Body of pancreas (tissue), 4 donors: ENCODE data around the gene NBPF26. TPM values are rescaled to one million over a fixed set of nuclear protein-coding genes. Genes with fewer than 3 reads are reported as not detected.
A peak's percentile ranks its signal among the peaks of the same experiment; 100 is the strongest.
"Not testable (repeated sequence)": the region's sequence is repeated elsewhere in the genome, so short reads cannot be mapped to it uniquely, and the experiment has no call there.

ENCODE experiments used
- ATAC-seq: fragments of 150-250 bp; one replicate; pipeline ENCODE4 v1.9.1; 2016
- DNase-seq, 4 donors: peaks; one replicate each; pipeline ENCODE4 v3.0.0-alpha.2; 2019
- H3K27ac ChIP-seq, 4 donors: fragments of 200-600 bp; sonication (generic); 1 replicate in 3 of 4; 2 replicates in 1 of 4; pipeline versions ENCODE4 v1.5.1 to v1.6.1; 2016 to 2019; ENCODE audit warnings: mild to moderate bottlenecking in 1 of 4, mixed read lengths in 1 of 4, moderate library complexity in 1 of 4
- H3K27me3 ChIP-seq, 2 donors: fragments of 200-600 bp; sonication (generic); one replicate each; pipeline ENCODE4 v1.6.0; 2016; ENCODE audit warnings: mild to moderate bottlenecking in 1 of 2
- H3K36me3 ChIP-seq, 2 donors: fragments of 200-600 bp; sonication (generic); replicated peaks in 1 of 2; 2 replicates each; pipeline ENCODE4 v1.5.1; 2016; ENCODE audit warnings: low read depth in 2 of 2; ENCODE audit not compliant: insufficient read depth in 1 of 2
- H3K4me1 ChIP-seq: fragments of 200-600 bp; sonication (generic); one replicate; pipeline ENCODE4 v1.6.0; 2016
- H3K4me3 ChIP-seq, 2 donors: fragments of 200-600 bp; sonication (generic); 1 replicate in 1 of 2; 2 replicates in 1 of 2; pipeline ENCODE4 v1.5.1; 2016 to 2019
- H3K9me3 ChIP-seq, 3 donors: fragments of 200-600 bp; sonication (generic); 1 replicate in 2 of 3; 2 replicates in 1 of 3; pipeline ENCODE4 v1.5.1; 2016
- POLR2A ChIP-seq, 3 donors: fragments of 450-650 bp; IDR thresholded peaks; one replicate each; pipeline ENCODE4 v1.6.1; 2016; ENCODE audit warnings: antibody characterized with exemption in 3 of 3, mild to moderate bottlenecking in 2 of 3
- WGBS, 2 donors: methylation state at CpG; one replicate each; pipeline ENCODE4 v1.1.5; 2017; 5-methylcytosine and 5-hydroxymethylcytosine counted together
- intact Hi-C: fragments of 100-400 bp; cut with DNase I; formaldehyde crosslinking; loops from one replicate; pipeline ENCODE4 v1.15.1; 2023
- total RNA-seq, 2 donors: library from RNA; depleted of rRNA; stranded (reverse); fragments of >200 nt; gene quantifications; one replicate each; pipeline ENCODE4 v1.1.0, GENCODE V29; 2016
- TF ChIP-seq, protein P1 (sequence below), 7 experiments: fragments of 450-650 bp in 4 of 7; fragments of 200-600 bp in 3 of 7; sonication (generic) in 3 of 7; IDR thresholded peaks; one replicate each; pipeline ENCODE4 v1.5.1; 2016 to 2019; ENCODE audit warnings: antibody characterized with exemption in 7 of 7

Gene NBPF26
- total RNA-seq, 2 donors from 2014 or later = 13.0 to 31.0 TPM

DNA sequence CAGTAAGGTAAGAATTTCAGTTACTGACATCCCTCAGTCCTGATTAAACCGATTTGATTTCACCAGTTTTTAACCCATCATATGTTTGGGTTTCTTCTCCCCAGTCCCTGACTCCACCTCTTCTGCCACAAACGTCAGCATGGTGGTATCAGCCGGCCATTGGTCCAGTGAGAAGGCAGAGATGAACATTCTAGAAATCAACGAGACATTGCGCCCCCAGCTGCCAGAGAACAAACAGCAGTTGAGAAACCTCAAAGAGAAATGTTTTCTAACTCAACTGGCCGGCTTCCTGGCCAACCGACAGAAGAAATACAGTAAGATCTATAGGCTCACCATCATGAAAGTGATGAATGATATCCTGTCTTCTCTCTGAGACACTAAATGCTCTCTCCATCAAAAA, 81.7 kb downstream of the NBPF26 start:
- 56% methylated on average over 7 of the region's 7 CpGs; no CpG with 5 or more reads in 1 of the 2 donors for WGBS, 2 donors

DNA sequence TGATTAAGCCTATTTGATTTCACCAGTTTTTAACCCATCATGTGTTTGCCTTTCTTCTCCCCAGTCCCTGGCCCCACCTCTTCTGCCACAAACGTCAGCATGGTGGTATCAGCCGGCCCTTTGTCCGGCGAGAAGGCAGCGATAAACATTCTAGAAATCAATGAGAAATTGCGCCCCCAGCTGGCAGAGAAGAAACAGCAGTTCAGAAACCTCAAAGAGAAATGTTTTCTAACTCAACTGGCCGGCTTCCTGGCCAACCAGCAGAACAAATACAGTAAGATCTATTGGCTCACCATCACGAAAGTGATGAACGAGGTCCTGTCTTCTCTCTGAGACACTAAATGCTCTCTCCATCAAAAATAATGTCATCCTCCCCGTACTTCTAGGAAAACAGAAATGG, 88.1 kb downstream of the NBPF26 start:
- H3K27ac ChIP-seq, H3K4me1 ChIP-seq, intact Hi-C loops, H3K4me3 ChIP-seq, H3K9me3 ChIP-seq, H3K27me3 ChIP-seq, ATAC-seq, H3K36me3 ChIP-seq: not testable (repeated sequence)
- TF ChIP-seq, protein P1, sequence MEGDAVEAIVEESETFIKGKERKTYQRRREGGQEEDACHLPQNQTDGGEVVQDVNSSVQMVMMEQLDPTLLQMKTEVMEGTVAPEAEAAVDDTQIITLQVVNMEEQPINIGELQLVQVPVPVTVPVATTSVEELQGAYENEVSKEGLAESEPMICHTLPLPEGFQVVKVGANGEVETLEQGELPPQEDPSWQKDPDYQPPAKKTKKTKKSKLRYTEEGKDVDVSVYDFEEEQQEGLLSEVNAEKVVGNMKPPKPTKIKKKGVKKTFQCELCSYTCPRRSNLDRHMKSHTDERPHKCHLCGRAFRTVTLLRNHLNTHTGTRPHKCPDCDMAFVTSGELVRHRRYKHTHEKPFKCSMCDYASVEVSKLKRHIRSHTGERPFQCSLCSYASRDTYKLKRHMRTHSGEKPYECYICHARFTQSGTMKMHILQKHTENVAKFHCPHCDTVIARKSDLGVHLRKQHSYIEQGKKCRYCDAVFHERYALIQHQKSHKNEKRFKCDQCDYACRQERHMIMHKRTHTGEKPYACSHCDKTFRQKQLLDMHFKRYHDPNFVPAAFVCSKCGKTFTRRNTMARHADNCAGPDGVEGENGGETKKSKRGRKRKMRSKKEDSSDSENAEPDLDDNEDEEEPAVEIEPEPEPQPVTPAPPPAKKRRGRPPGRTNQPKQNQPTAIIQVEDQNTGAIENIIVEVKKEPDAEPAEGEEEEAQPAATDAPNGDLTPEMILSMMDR (IDR thresholded peaks at IDR 0.05) = peak in 2 of 7 experiments; percentile 46 to 62
- DNase-seq = peak in 2 of 4 donors; percentile 31 to 52
- 10% methylated on average over 10 of the region's 10 CpGs; no CpG with 5 or more reads in 1 of the 2 donors for WGBS, 2 donors

More for the DNA sequence above, 81.7 kb downstream of the NBPF26 start:
- H3K4me1 ChIP-seq, intact Hi-C loops, H3K4me3 ChIP-seq, H3K9me3 ChIP-seq, ATAC-seq, H3K36me3 ChIP-seq, H3K27ac ChIP-seq, H3K27me3 ChIP-seq: not testable (repeated sequence)
- peak in 1 of 4 donors; percentile 13 for DNase-seq

DNA sequence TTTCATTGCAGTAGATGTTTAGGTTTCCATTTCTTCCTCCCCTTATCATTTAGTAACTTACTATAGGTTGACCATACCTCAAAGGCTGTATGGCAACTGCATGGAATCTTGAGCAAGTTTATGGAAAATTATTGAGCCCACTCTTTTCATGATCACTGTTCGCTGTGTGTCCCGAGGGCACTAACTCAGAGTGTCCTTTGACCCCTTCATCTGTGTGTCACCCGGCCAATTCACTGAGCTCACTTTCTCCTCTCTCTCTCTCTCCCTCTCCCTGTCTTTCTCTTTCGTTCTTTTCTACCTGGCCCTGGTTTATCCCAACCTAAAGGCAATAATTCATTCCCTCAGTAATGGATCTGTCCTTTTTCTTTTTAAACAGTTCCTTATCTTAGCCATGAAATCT, 101.3 kb downstream of the NBPF26 start:
- DNase-seq, ATAC-seq, intact Hi-C loops: not testable (repeated sequence)

DNA sequence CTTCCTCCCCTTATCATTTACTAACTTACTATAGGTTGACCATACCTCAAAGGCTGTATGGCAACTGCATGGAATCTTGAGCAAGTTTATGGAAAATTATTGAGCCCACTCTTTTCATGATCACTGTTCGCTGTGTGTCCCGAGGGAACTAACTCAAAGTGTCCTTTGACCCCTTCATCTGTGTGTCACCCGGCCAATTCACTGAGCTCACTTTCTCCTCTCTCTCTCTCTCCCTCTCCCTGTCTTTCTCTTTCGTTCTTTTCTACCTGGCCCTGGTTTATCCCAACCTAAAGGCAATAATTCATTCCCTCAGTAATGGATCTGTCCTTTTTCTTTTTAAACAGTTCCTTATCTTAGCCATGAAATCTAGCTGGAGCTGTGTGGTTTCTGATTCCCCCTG, 102.9 kb downstream of the NBPF26 start:
- ATAC-seq, H3K4me3 ChIP-seq, H3K4me1 ChIP-seq, H3K27ac ChIP-seq, H3K9me3 ChIP-seq, DNase-seq, intact Hi-C loops, H3K36me3 ChIP-seq, H3K27me3 ChIP-seq: not testable (repeated sequence)
- no CpG with 5 or more reads among the region's 4 CpGs for WGBS, 2 donors

More for the DNA sequence above, 101.3 kb downstream of the NBPF26 start:
- not testable (repeated sequence) for H3K27me3 ChIP-seq, H3K9me3 ChIP-seq, H3K36me3 ChIP-seq, H3K4me3 ChIP-seq, H3K4me1 ChIP-seq, H3K27ac ChIP-seq
- 86% methylated on average over 4 of the region's 4 CpGs; no CpG with 5 or more reads in 1 of the 2 donors for WGBS, 2 donors

DNA sequence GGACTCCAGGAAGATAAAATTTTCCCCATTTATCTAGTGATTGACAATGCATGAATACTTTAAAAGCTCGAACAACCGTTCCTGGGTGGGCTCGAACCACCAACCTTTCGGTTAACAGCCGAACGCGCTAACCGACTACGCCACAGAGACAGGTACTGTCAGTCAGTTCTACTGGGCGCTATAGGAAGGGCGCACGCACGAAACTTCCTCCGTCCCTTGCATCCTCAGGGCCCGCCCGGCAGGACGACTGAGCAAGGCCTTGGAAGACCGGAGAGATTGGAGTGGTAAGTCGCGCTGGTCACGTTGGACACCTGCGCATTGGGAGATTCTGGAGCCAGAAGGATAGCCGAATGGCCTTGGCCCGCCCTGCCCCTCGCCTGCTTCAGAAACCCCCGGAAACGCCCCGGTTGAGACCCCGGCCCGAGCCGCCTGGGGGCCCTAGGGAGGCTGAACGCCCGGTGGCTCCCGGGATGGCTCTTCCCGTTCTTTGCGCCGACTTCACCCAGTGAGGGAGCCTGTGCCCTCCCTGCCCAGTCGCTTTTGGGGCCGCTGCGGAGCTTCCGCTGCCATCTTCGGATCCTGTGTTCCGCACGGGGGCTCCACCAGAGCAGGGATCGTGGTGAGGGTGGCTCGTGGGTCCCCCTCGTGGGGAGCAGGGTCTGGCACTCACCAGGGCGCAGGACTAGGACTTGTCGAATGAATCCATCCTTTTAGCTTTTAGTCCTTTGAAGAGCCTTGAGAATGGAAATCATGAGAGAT, 120.6 kb downstream of the NBPF26 start:
- TF ChIP-seq POLR2A (IDR thresholded peaks at IDR 0.05) = peak in 1 of 3 donors; percentile 33
- TF ChIP-seq, protein P1 (IDR thresholded peaks at IDR 0.05) = peak in 2 of 7 experiments; percentile 12 to 16
- H3K9me3 ChIP-seq, intact Hi-C loops, H3K4me1 ChIP-seq, H3K27me3 ChIP-seq, H3K36me3 ChIP-seq, ATAC-seq: not testable (repeated sequence)
- Histone ChIP-seq H3K4me3 (peak overlapping the region in 1 of 2 donors; percentile 25), H3K27ac (peak overlapping the region in 2 of 4 donors; percentile 64 to 69)
- peak in 2 of 4 donors; percentile 68 to 79 for DNase-seq
- WGBS, 2 donors = 0% methylated on average over 12 of the region's 49 CpGs; no CpG with 5 or more reads in 1 of the 2 donors

DNA sequence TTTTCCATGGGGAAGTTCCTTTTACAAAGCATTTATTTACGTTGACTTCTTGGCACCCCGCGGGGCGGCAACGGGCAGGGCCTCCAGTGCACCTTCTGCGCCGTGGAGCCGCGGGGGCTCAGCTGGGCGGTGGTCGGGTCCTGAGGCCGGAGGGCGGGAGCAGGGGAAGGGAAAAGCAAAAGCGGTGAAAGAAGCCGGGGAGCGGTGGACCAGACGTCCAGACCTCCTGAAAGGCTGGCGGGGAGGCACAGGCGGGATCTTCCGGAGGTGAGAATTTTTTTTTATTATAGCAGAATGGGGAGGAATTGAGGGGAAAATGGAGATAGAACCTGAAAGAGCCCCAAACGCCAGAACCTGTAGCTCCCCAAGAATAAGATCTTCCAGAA, 121.2 kb downstream of the NBPF26 start:
- DNase-seq, H3K36me3 ChIP-seq, H3K4me3 ChIP-seq, intact Hi-C loops, ATAC-seq, H3K27me3 ChIP-seq, H3K9me3 ChIP-seq, H3K4me1 ChIP-seq: not testable (repeated sequence)
- H3K27ac ChIP-seq = peak overlapping the region in 1 of 4 donors; percentile 64
- no CpG with 5 or more reads among the region's 21 CpGs for WGBS, 2 donors

DNA sequence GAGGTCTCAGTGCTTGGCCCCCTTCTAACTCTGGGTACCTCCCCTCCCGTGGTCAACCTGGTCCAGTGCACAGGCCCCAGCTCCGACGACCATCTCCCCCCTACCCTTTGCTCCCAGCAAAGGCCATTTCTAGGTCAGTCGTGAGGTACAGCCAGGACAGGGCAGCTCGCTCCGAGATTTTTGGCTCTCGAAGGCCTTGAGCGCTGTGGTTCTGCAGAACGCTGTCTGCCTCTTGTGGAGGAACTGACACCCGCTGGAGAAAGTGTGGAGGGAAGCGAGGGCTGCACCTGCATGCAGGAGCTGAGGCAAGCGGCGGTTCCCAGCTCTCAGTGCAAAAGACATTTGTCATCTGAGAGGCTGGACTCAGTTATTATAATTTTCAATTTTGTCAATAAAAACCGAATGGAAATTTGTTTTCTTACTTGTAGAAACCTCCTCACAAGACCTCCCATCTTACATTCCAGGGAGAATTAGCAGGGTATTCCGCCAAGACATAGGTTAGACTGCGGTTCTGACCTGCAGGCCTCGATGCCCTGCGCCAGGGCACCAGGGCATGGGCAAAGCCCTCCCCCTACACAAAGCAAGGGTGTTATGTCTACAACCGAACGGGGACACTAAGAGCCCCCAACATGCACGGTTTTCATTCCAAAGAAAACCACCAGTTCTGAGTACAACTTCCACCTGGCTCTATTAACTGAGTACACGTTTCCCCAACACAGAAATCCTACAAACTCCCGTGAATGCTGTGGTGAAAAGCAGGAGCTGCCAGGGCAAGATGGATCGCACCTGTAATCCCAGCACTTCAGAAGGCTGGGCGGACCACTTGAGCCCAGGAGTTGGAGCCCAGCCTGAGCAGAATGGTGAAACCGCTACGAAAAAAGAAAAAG, 125.9 kb downstream of the NBPF26 start:
- H3K4me1 ChIP-seq, H3K4me3 ChIP-seq, H3K27me3 ChIP-seq, intact Hi-C loops, H3K9me3 ChIP-seq, H3K36me3 ChIP-seq, ATAC-seq: not testable (repeated sequence)
- WGBS, 2 donors = 21% methylated on average over 10 of the region's 27 CpGs; no CpG with 5 or more reads in 1 of the 2 donors
- peak overlapping the region in 2 of 4 donors; percentile 79 to 96 for H3K27ac ChIP-seq
- peak in 1 of 4 donors; percentile 40 for DNase-seq

DNA sequence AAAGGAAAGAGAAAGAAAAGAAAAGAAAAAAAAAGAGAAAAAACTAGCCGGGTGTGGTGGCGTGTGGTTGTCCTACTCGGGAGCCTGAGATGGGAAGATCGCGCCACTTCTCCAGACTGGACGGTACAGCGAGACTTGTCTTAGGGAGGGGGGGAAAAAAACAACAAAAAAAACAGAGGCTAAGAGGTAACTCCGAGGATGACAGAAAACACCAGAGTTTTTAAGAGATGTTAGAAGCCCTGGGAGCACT, 126.5 kb downstream of the NBPF26 start:
- H3K27me3 ChIP-seq, H3K4me1 ChIP-seq, intact Hi-C loops, H3K9me3 ChIP-seq, H3K36me3 ChIP-seq, DNase-seq, ATAC-seq, H3K4me3 ChIP-seq: not testable (repeated sequence)
- H3K27ac ChIP-seq = peak overlapping the region in 2 of 4 donors; percentile 79 to 96
- WGBS, 2 donors = 5% methylated on average over 6 of the region's 8 CpGs; no CpG with 5 or more reads in 1 of the 2 donors
